Thoracic aorta (tissue), 2 donors: ENCODE results near the gene RNF150. TPM values are rescaled to one million over a fixed set of nuclear protein-coding genes. Genes with fewer than 3 reads are reported as not detected.
A peak's percentile ranks its signal among the peaks of the same experiment; 100 is the strongest.

Experiments used
- ATAC-seq: fragments of 150-250 bp; one replicate; pipeline ENCODE4 v1.8.0; 2017; ENCODE audit warnings: low read depth; ENCODE audit not compliant: insufficient number of reproducible peaks, low FRiP score
- DNase-seq: peaks from one replicate; pipeline ENCODE4 v3.0.0-alpha.2; 2020; ENCODE audit warnings: low spot score
- H3K27ac ChIP-seq, 2 donors: fragments of 200-600 bp; sonication (generic); 1 replicate in 1 of 2; 2 replicates in 1 of 2; pipeline ENCODE4 v1.5.1; 2016; ENCODE audit warnings: mild to moderate bottlenecking in 2 of 2, moderate library complexity in 2 of 2
- H3K27me3 ChIP-seq: fragments of 200-600 bp; sonication (generic); replicated peaks from 2 replicates; pipeline ENCODE4 v1.6.0; 2016; ENCODE audit warnings: mild to moderate bottlenecking; ENCODE audit not compliant: insufficient read depth
- H3K36me3 ChIP-seq: fragments of 200-600 bp; sonication (generic); one replicate; pipeline ENCODE4 v1.5.1; 2016
- H3K4me1 ChIP-seq, 2 donors: fragments of 200-600 bp; sonication (generic); 1 replicate in 1 of 2; 2 replicates in 1 of 2; pipeline versions ENCODE4 v1.5.1 to v1.6.0; 2016; ENCODE audit warnings: low read depth in 2 of 2, mild to moderate bottlenecking in 1 of 2; ENCODE audit not compliant: control insufficient read depth in 1 of 2
- H3K4me3 ChIP-seq: fragments of 200-600 bp; sonication (generic); 2 replicates; pipeline ENCODE4 v1.5.1; 2016; ENCODE audit warnings: mild to moderate bottlenecking
- H3K9me3 ChIP-seq: fragments of 200-600 bp; sonication (generic); 2 replicates; pipeline ENCODE4 v1.5.1; 2016
- CTCF ChIP-seq: fragments of 200-600 bp; sonication (generic); IDR thresholded peaks from one replicate; pipeline ENCODE4 v1.5.1; 2019; ENCODE audit warnings: antibody characterized with exemption
- total RNA-seq, 2 donors: library from RNA; depleted of rRNA; stranded (reverse); fragments of >200 nt; gene quantifications; one replicate each; pipeline versions ENCODE4 v1.1.0 to v1.2.3, GENCODE V29; 2016

Gene RNF150
- total RNA-seq, 2 donors from 2014 or later: 9.7 to 11.6 TPM

GRCh38 chr4:141131723-141132071 is 1.6 kb downstream of the RNF150 start:
- peak overlapping the region in 1 of 2 donors; percentile 61 for H3K27ac ChIP-seq
- no peaks in the 10 kb centered on the region for H3K36me3 ChIP-seq
- no peaks in the 10 kb centered on the region for H3K27me3 ChIP-seq
- no peak for DNase-seq
- peak overlapping the region; percentile 85 for H3K4me3 ChIP-seq
- TF ChIP-seq CTCF: no peak
- H3K9me3 ChIP-seq: no peaks in the 10 kb centered on the region
- peaks cover 0 to 37% of the 10 kb centered on the region in 2 donors for H3K4me1 ChIP-seq
- no peak for ATAC-seq

GRCh38 chr4:141130947-141131605 is 2.2 kb downstream of the RNF150 start:
- no peaks in the 10 kb centered on the region for H3K36me3 ChIP-seq
- no peaks in the 10 kb centered on the region for H3K27me3 ChIP-seq
- ATAC-seq: no peak
- peaks cover 0 to 40% of the 10 kb centered on the region in 2 donors for H3K4me1 ChIP-seq
- H3K9me3 ChIP-seq: no peaks in the 10 kb centered on the region
- H3K27ac ChIP-seq: no peak overlapping the region
- no peak for TF ChIP-seq CTCF
- no peak for DNase-seq
- H3K4me3 ChIP-seq: peak overlapping the region; percentile 85

GRCh38 chr4:141127884-141128283 is 5.4 kb downstream of the RNF150 start:
- H3K27ac ChIP-seq: no peak overlapping the region
- no peaks in the 10 kb centered on the region for H3K36me3 ChIP-seq
- H3K27me3 ChIP-seq: no peaks in the 10 kb centered on the region
- no peaks in the 10 kb centered on the region for H3K9me3 ChIP-seq
- DNase-seq (no peak), ATAC-seq (no peak)
- peaks cover 0 to 47% of the 10 kb centered on the region in 2 donors for H3K4me1 ChIP-seq
- no peak overlapping the region for H3K4me3 ChIP-seq
- no peak for TF ChIP-seq CTCF

GRCh38 chr4:141126769-141127168 is 6.5 kb downstream of the RNF150 start:
- TF ChIP-seq CTCF: no peak
- Histone ChIP-seq H3K9me3 (no peaks in the 10 kb centered on the region), H3K27ac (no peak overlapping the region), H3K36me3 (no peaks in the 10 kb centered on the region), H3K27me3 (no peaks in the 10 kb centered on the region), H3K4me1 (peaks cover 0 to 47% of the 10 kb centered on the region in 2 donors), H3K4me3 (no peak overlapping the region)
- DNase-seq (no peak), ATAC-seq (no peak)

- H3K36me3 ChIP-seq: no peaks in the 10 kb centered on the region
- no peaks in the 10 kb centered on the region for H3K27me3 ChIP-seq
- H3K9me3 ChIP-seq: no peaks in the 10 kb centered on the region
- H3K4me1 ChIP-seq: peaks cover 0 to 33% of the 10 kb centered on the region in 2 donors
- DNase-seq (no peak), ATAC-seq (no peak)
- no peak for TF ChIP-seq CTCF
- no peak overlapping the region for H3K4me3 ChIP-seq
- no peak overlapping the region for H3K27ac ChIP-seq
Observed at GRCh38 chr4:141124224-141124623, 9.0 kb downstream of the RNF150 start.
